Heart right ventricle (tissue), 16 donors: Measurements from ENCODE around the gene COQ9. TPM values are rescaled to one million over a fixed set of nuclear protein-coding genes. Genes with fewer than 3 reads are reported as not detected.

Source experiments
- ATAC-seq, 8 donors: fragments of 200-7000 bp; cut with Tn5 transposase; one replicate each; pipeline ENCODE4 v1.9.1; 2020; ENCODE audit warnings: mild to moderate bottlenecking in 8 of 8, moderate library complexity in 8 of 8, moderate number of reproducible peaks in 1 of 8
- DNase-seq, 2 donors: peaks; one replicate each; pipeline ENCODE4 v3.0.0-alpha.2; 2020
- H3K27ac ChIP-seq, 10 donors: fragments of 200-600 bp; sonication (generic) in 2 of 10; one replicate each; pipeline versions ENCODE4 v1.5.0 to v1.8.0; 2020 to 2022; ENCODE audit warnings: mild to moderate bottlenecking in 3 of 10
- H3K27me3 ChIP-seq, 7 donors: fragments of 200-600 bp; one replicate each; pipeline ENCODE4 v1.8.0; 2021 to 2022; ENCODE audit warnings: mild to moderate bottlenecking in 2 of 7
- H3K36me3 ChIP-seq, 9 donors: fragments of 200-600 bp; sonication (generic) in 1 of 9; one replicate each; pipeline versions ENCODE4 v1.5.0 to v1.8.0; 2020 to 2022; ENCODE audit warnings: mild to moderate bottlenecking in 2 of 9
- H3K4me1 ChIP-seq, 9 donors: fragments of 200-600 bp; sonication (generic) in 1 of 9; one replicate each; pipeline versions ENCODE4 v1.5.0 to v1.8.0; 2020 to 2022; ENCODE audit warnings: mild to moderate bottlenecking in 4 of 9
- H3K4me3 ChIP-seq, 10 donors: fragments of 200-600 bp; sonication (generic) in 2 of 10; one replicate each; pipeline versions ENCODE4 v1.5.0 to v1.8.0; 2020 to 2022; ENCODE audit warnings: mild to moderate bottlenecking in 7 of 10, moderate library complexity in 2 of 10
- H3K9me3 ChIP-seq, 11 donors: fragments of 200-600 bp in 10 of 11; sonication (generic) in 2 of 11; one replicate each; pipeline versions ENCODE4 v1.5.0 to v1.8.0; 2013 to 2022; ENCODE audit warnings: mild to moderate bottlenecking in 2 of 11, control low read depth in 1 of 11, moderate library complexity in 1 of 11
- WGBS, 2 donors: extraction: QIAGEN DNeasy Blood & Tissue Kit; methylation state at CpG; one replicate each; pipeline ENCODE4 v1.1.7; 2013; ENCODE audit warnings: inconsistent platforms in 1 of 2; 5-methylcytosine and 5-hydroxymethylcytosine counted together
- intact Hi-C, 10 donors: fragments of 100-400 bp; cut with DNase I; formaldehyde crosslinking; loops; one replicate each; pipeline versions ENCODE4 v1.11.1 to v1.14.2; 2022
- polyA plus RNA-seq, 2 donors: library from polyadenylated mRNA; stranded (reverse); fragments of 200-250 nt; gene quantifications; one replicate each; pipeline ENCODE4 v1.2.3, GENCODE V29; 2013
- total RNA-seq, 10 donors: library from RNA; stranded (reverse); fragmentation: NEBNext Ultra II Directional in 3 of 10; extraction: Animal tissue kit (Norgen Biotek cat#: 25700) in 3 of 10; gene quantifications; one replicate each; pipeline versions ENCODE4 v1.2.1 to v1.2.4, GENCODE V29; 2021 to 2023
- TF ChIP-seq, protein P1 (sequence below), 9 donors: fragments of 200-600 bp; sonication (generic) in 2 of 9; IDR thresholded peaks; one replicate each; pipeline versions ENCODE4 v1.5.0 to v1.8.0; 2021 to 2022; ENCODE audit warnings: antibody characterized with exemption in 9 of 9, mild to moderate bottlenecking in 5 of 9, moderate library complexity in 1 of 9
- donor health status: Arrhythmogenic right ventricular cardiomyopathy.
- donor health status: ischemic (EF 13 %, LVEDD 7.1; RV severe dilation, severe dysfunction).
- donor health status: healthy with polysubstance abuse.
- donor health status: DM: no; HTN: yes; CAD: no.
- donor health status: DM: no; HTN: no; CAD: no.
- donor health status: ischemic (EF 25% LVEDD 6.9; RV normal size, moderate dysfunction).
- donor health status: ischemic (EF 25% LVEDD 5.7; RV mildly dilated, moderate dysfunction).
- donor health status: healthy.
- donor health status: DM: yes; HTN: yes; CAD: no.
- donor health status: Ischemic cardiomyopathy.
- donor health status: ischemic (EF 35%, LVEDD 5.7; RV mildly dilated, moderate dysfunction).
- donor health status: nonischemic (EF 11% LVEDD 7.7; RV severe dilation, severe dysfunction).
- donor health status: DM: yes; HTN: yes; CAD: no.
- donor health status: PGD.
- donor health status: ischemic (EF 29% LVEDD 5.4; RV normal size, mild dysfunction).
- donor health status: nonischemic (EF 23%, LVEDD 6.1; RV moderate dilation, normal function).

COQ9 gene
- total and polyA plus RNA-seq, 12 donors = 135 to 475 (median 207) TPM

DNA sequence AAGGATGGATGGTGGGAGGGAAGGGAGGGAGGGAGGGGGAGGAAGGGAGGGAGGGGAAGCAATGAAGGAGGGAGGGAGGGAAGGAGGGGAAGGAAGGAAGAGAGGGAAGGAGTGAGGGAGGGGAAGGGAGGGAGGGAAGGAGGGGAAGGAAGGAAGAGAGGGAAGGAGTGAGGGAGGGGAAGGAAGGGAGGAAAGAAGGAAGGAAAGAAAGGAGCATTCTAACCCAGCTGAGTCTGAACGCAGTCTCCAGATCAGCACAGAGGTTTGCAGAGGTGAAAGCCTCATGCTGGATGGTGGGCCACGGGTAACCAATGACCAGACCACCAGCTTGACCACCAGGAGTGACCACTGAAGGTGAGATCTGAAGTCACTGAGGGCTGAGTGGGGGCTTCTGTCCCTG is 24.1 kb upstream of the COQ9 start:
- peaks cover 6 to 42% (median 29%) of the 10 kb centered on the region in 9 donors for H3K4me1 ChIP-seq
- no peak overlapping the region for H3K4me3 ChIP-seq
- TF ChIP-seq, protein P1, sequence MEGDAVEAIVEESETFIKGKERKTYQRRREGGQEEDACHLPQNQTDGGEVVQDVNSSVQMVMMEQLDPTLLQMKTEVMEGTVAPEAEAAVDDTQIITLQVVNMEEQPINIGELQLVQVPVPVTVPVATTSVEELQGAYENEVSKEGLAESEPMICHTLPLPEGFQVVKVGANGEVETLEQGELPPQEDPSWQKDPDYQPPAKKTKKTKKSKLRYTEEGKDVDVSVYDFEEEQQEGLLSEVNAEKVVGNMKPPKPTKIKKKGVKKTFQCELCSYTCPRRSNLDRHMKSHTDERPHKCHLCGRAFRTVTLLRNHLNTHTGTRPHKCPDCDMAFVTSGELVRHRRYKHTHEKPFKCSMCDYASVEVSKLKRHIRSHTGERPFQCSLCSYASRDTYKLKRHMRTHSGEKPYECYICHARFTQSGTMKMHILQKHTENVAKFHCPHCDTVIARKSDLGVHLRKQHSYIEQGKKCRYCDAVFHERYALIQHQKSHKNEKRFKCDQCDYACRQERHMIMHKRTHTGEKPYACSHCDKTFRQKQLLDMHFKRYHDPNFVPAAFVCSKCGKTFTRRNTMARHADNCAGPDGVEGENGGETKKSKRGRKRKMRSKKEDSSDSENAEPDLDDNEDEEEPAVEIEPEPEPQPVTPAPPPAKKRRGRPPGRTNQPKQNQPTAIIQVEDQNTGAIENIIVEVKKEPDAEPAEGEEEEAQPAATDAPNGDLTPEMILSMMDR (IDR thresholded peaks at IDR 0.05) = no peak
- WGBS, 2 donors = 82 to 91% methylated on average over 2 of the region's 2 CpGs
- DNase-seq (no peak), ATAC-seq (no peak)
- H3K36me3 ChIP-seq = peaks cover 0 to 21% (median 10%) of the 10 kb centered on the region in 9 donors
- no peaks in the 10 kb centered on the region for H3K9me3 ChIP-seq
- H3K27ac ChIP-seq = no peak overlapping the region
- intact Hi-C loops = loop anchor here in 2 of 10 donors (5.0 to 10.0 kb wide), 2 partner anchors 94 to 338 kb away; no protein-coding TSS in a partner anchor
- H3K27me3 ChIP-seq = no peaks in the 10 kb centered on the region

DNA sequence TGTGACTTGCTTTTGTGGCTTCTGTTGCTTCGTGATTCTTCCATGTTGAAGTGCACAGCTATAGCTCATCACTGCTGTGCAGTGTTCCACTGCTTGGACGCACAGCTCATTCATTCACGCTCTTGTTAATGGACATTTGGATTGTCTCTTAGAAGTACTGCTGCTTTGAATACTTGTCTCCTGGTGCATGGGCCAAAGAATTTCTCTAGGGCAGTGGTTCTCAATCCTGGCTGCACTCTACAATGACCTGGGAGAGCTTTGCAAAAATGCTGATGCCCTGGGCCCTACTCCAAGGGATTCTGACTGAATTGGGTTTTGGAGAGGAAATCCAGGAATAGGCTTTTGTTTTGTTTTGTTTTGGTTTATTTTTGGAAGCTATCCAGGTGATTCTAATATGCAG is 22.7 kb upstream of the COQ9 start:
- peak overlapping the region in 5 of 10 donors; percentile 9 to 56 (median 52) for H3K27ac ChIP-seq
- no peaks in the 10 kb centered on the region for H3K27me3 ChIP-seq
- H3K4me1 ChIP-seq = peaks cover 0 to 28% (median 19%) of the 10 kb centered on the region in 9 donors
- TF ChIP-seq, protein P1 (IDR thresholded peaks at IDR 0.05) = no peak
- no peak overlapping the region for H3K4me3 ChIP-seq
- WGBS, 2 donors = 32 to 41% methylated on average over 3 of the region's 3 CpGs
- intact Hi-C loops = loop anchor here in 2 of 10 donors (5.0 to 10.0 kb wide), 2 partner anchors 93 to 340 kb away; no protein-coding TSS in a partner anchor
- peaks cover 0 to 35% (median 21%) of the 10 kb centered on the region in 9 donors for H3K36me3 ChIP-seq
- ATAC-seq = peak; percentile 32 to 82 (median 67)
- peak in 1 of 2 donors; percentile 55 for DNase-seq
- H3K9me3 ChIP-seq = no peaks in the 10 kb centered on the region

DNA sequence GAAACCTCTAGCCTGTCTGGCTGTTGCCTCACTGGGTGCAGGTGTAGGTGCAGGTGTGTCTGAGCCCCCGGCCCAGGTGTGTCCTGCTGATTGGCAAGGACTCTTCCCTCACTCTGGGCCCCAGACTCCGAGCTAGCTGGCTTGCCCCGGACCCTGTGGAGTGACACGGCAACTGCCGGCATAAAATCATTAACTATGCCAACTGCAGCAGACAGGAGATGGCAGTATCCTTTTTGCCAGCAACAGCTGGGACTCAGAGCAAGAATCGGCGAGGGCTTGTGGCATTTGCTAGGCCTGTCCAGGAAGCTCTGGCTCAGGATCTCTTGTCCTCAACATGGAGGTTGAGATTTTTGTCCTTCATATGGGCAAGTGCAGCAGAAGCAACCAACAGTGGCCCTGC is 20.9 kb upstream of the COQ9 start:
- H3K4me1 ChIP-seq = peaks cover 0 to 28% (median 19%) of the 10 kb centered on the region in 9 donors
- intact Hi-C loops = loop anchor here in 1 of 10 donors (10.0 kb wide), 1 partner anchor 342 kb away; no protein-coding TSS in a partner anchor
- H3K36me3 ChIP-seq = peaks cover 0 to 53% (median 38%) of the 10 kb centered on the region in 9 donors
- DNase-seq (no peak), ATAC-seq (peak in 1 of 8 donors; percentile 37)
- H3K27me3 ChIP-seq = no peaks in the 10 kb centered on the region
- TF ChIP-seq, protein P1 (IDR thresholded peaks at IDR 0.05) = no peak
- H3K27ac ChIP-seq = no peak overlapping the region
- no peaks in the 10 kb centered on the region for H3K9me3 ChIP-seq
- no peak overlapping the region for H3K4me3 ChIP-seq
- WGBS, 2 donors = 91 to 93% methylated on average over 7 of the region's 7 CpGs

DNA sequence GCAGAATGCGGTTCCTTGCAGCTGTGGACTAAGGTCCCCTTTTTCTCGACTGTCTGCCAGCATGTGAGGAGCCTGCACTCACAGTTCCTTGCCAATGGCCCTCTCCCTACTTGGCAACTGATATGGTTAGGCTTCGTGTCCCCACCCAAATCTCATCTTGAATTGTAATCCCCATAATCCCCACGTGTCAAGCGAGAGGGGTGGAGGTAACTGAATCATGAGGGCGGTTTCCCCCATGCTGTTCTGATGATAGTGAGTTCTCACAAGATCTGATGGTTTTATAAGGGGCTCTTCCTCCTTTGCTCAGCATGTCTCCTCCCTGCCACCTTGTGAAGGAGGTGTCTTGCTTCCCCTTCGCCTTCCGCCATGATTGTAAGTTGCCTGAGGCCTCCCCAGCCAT is 20.0 kb upstream of the COQ9 start:
- peaks cover 2 to 62% (median 48%) of the 10 kb centered on the region in 9 donors for H3K36me3 ChIP-seq
- no peak for DNase-seq
- no peak overlapping the region for H3K27ac ChIP-seq
- H3K4me1 ChIP-seq = peaks cover 0 to 20% (median 13%) of the 10 kb centered on the region in 9 donors
- H3K9me3 ChIP-seq = no peaks in the 10 kb centered on the region
- WGBS, 2 donors = 79 to 83% methylated on average over 8 of the region's 8 CpGs
- intact Hi-C loops = loop anchor here in 1 of 10 donors (10.0 kb wide), 1 partner anchor 343 kb away; no protein-coding TSS in a partner anchor
- TF ChIP-seq, protein P1 (IDR thresholded peaks at IDR 0.05) = no peak
- ATAC-seq = no peak
- H3K27me3 ChIP-seq = no peaks in the 10 kb centered on the region
- H3K4me3 ChIP-seq = no peak overlapping the region
